NCI-H2029 treated with DMSO at 0.1 percent for 48 hours (cell line): ENCODE data around the gene CFAP53.
A peak's percentile ranks its signal among the peaks of the same experiment; 100 is the strongest.
"Not testable (repeated sequence)": the region's sequence is repeated elsewhere in the genome, so short reads cannot be mapped to it uniquely, and the experiment has no call there.

ENCODE experiments used
- DNase-seq: peaks from one replicate; lab custom pipeline; 2025; lab: John Stamatoyannopoulos, UW

CFAP53 gene, protein sequence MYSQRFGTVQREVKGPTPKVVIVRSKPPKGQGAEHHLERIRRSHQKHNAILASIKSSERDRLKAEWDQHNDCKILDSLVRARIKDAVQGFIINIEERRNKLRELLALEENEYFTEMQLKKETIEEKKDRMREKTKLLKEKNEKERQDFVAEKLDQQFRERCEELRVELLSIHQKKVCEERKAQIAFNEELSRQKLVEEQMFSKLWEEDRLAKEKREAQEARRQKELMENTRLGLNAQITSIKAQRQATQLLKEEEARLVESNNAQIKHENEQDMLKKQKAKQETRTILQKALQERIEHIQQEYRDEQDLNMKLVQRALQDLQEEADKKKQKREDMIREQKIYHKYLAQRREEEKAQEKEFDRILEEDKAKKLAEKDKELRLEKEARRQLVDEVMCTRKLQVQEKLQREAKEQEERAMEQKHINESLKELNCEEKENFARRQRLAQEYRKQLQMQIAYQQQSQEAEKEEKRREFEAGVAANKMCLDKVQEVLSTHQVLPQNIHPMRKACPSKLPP

GRCh38 chr18:50266248-50266704, at the start of gene CFAP53:
TSS of gene CFAP53 (minus strand) at chr18:50266495. CDS start at chr18:50266404, 91 bp downstream.
- peak; percentile 39 for DNase-seq

DNA sequence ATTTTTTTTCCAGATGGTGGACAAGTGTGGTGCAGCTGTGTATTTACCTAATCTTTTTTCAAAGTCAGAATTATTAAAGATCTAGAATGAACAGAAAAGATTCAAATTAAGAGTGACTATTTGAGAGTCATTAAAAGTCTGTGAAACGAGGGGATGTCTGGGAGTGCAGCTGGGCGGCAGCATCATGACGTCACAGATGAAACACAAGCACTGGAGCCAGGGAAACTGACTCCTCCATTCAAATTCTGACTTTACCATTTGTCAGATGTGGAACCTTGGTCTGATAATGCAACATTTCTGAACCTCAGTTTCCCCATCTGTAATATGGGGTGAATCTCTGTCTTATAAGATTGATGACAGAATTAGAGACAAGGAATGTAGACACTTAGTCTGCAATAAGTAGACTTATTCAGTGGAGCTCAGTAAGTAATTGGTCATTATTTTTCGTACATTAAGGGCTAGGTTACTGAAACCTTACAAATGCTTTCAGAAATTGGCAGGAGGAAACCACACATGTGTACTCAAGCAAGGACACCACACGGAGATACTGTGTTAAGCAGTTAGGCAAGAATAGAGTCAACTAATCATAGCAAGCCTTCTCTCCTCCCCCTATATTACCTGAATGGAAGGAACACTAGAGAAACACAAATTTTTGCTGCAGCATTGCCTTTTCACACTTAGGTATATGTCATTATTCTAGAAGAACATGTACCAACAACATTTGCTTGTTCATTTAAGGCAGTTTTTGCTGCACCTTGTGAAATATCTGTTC, 49.0 kb upstream of the CFAP53 start:
- no peak for DNase-seq

GRCh38 chr18:50313873-50314460, 47.7 kb upstream of the CFAP53 start:
- DNase-seq, result no peak

DNA sequence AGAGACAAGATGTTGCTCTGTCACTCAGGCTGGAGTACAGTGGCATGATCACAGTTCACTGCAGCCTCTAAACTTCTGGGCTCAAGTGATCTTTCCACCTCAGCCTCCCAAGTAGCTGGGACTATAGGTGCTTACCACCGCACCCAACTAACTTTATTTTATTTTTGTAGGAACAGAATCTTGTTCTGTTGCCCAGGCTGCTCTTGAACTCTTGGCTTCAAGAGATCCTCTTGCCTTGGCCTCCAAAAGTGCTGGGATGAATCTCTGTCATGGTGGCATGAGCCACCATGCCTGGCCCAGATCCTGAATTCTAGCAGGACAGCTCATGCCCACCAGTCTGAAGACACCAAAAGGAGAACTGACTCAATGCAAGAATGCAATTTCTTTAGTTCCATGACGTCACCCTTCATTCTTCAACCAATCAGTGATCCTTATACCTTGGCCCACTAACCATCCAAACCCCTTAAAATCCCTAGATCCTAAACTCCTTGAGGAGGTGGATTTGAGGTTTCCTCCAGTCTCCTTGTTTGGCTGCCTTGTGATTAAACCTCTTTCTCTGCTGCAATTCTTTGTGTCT, 46.8 kb upstream of the CFAP53 start:
- DNase-seq, result no peak

GRCh38 chr18:50312296-50313030, 46.2 kb upstream of the CFAP53 start:
- DNase-seq, result no peak

DNA sequence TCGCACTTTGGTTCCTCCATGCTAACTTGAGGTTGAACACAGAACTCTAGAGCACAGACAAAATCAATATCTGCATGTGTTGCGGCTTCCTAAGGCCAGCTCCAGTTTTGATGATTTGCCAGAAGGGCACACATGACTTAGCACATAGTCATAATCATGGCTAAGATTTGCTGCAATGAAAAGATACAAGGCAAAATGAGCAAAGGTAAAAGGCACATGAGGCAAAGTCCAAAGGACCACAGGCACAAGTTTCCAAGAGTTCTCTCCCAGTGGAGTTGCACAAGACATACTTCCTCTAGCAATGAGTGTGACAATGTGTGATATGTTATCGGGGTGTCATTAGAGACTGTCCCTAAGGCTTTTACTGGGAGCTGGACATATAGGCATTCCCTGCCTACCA, 45.4 kb upstream of the CFAP53 start:
- DNase-seq, result no peak

DNA sequence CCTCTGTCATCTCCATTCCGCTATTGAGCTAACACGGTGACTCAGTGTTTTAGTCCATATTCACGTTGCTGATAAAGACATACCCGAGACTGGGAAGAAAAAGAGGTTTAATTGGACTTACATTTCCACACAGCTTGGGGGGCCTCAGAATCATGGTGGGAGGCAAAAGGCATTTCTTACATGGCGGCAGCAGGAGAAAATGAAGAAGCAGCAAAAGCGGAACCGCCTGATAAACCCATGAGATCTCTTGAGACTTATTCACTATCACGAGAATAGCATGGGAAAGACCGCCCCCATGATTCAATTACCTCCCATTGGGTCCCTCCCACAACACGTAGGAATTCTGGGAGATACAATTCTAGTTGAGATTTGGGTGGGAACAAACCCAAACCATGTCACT, 43.8 kb upstream of the CFAP53 start:
- DNase-seq, result no peak

DNA sequence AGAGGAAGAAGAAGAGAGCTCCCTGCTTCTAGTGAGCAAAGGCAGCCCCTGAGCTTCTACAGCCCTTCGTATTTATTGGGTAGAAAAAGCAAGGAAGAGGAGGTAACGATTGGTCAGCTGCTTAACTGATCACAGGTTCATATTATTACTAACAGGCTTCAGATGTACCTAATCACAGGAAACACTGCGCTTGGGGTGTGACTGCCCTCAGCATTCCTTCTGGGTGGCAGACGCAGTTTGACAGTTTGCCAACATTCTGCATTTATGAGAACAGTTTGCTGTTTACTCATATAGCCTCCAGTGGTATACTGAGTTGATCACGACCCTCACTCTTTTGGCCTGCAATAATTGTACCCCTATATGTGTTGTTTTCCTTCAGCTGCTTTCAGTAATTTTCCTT, 42.6 kb upstream of the CFAP53 start:
- not testable (repeated sequence) for DNase-seq

DNA sequence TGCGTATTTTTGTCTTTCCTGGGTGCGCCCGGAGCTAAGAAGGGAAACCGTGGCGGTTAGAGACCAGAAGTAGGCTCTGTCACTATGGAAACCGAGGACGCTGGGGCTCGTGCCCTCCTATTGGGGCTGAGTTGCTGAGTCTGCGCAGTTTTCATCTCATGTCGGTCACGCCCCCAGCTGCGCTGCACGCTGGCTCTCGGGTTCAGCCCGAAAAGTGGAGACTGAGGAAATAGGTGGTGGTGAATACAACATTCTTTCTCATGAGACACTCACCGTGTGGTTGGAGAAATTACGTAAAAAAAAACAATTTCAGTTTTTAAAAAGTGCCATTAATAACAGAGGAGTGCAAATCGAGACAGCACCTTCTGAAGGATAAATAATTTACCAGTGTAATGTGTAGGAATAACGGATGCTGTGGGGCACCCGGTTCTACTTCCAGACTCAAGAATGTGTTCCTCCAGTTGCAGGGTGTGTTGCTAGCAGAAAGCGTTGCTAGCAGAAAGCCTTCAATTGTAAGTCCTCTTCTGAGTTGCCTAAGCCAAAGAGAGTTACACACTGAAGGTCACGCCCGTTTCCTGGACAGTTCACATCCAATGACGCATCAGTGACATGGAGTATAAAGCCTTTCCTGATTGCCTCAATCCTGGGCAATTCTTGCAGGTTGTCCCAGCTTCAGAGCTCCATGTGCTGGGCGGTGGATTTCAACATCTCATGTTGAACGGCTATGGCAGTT, 41.6 kb upstream of the CFAP53 start:
- peak; percentile 79 for DNase-seq

- DNase-seq, result no peak
These were observed 41.1 kb upstream of the CFAP53 start for GRCh38 chr18:50307400-50307737.

DNA sequence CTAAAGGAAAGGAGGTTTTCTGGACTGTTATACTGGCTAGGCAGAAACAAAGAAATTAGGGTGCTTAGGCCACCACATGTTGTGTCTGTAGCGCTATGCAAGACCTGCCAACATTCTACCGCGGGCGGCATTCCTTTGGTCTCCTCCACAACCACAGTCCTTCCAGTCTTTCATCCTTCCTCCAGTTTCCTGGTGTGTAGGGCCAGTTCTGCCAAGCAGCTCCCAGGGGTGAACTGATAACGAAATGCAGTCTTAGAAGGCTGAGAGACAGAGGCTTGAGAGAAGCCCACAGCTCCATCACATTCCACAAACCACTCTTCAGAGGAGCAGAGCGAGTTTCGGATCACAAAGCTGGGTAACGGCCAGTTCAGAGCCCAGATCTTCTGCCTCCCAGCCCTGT, 40.6 kb upstream of the CFAP53 start:
- DNase-seq, result no peak

DNA sequence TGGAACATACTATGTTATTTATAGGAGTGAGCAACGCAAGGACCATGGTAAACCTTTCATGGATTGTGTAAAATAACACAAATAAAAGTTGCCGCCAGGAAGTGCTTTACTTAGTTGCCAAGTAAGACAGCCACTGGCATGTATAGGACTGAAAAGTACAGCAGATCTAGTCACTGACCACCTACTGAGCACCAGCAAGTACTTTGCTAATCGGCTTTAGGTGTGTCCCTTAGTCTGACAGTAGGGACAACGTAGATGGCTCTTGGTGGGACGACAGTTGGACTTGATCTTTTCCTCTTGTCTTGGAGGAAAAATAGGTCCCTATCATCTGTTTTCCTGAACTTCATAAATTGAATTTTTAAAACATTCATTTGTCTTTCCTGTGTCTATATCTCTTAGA, 34.8 kb upstream of the CFAP53 start:
- DNase-seq, result no peak

GRCh38 chr18:50299626-50300388, 33.5 kb upstream of the CFAP53 start:
- DNase-seq, result no peak

- DNase-seq, result no peak
These were observed 32.4 kb upstream of the CFAP53 start for GRCh38 chr18:50298443-50299284.

- peak; percentile 41 for DNase-seq
These were observed 31.5 kb upstream of the CFAP53 start for GRCh38 chr18:50297621-50298442.

GRCh38 chr18:50293039-50293438, 26.7 kb upstream of the CFAP53 start:
- DNase-seq, result no peak

GRCh38 chr18:50289108-50289443, 22.8 kb upstream of the CFAP53 start:
- no peak for DNase-seq

- not testable (repeated sequence) for DNase-seq
These were observed 22.2 kb upstream of the CFAP53 start for GRCh38 chr18:50288348-50289107.
